ENCODE data around the gene SCAPER. TPM values are rescaled to one million over a fixed set of nuclear protein-coding genes. Genes with fewer than 3 reads are reported as not detected.
"Not testable (repeated sequence)": the region's sequence is repeated elsewhere in the genome, so short reads cannot be mapped to it uniquely, and the experiment has no call there.

Gene SCAPER
- total RNA-seq, 1 experiment from 2014 or later: 10.3 TPM

GRCh38 chr15:76298986-76299385 is 606.2 kb downstream of the SCAPER start (continued):
- TF ChIP-seq ARID4B (CRISPR knock-in tag; IDR thresholded peaks at IDR 0.05; ENCODE audit: borderline replicate concordance) (no peak), KAT7 (CRISPR knock-in tag; IDR thresholded peaks at IDR 0.05; ENCODE audit: borderline replicate concordance) (no peak), ATF6 (CRISPR knock-in tag; IDR thresholded peaks at IDR 0.05) (no peak), NFE2L1 (CRISPR knock-in tag; IDR thresholded peaks at IDR 0.05) (no peak), PRDM15 (CRISPR knock-in tag; IDR thresholded peaks at IDR 0.05) (no peak), ATF3 (CRISPR knock-in tag; conservative IDR thresholded peaks at IDR 0.05) (no peak)

- H3K4me1 Mint-ChIP-seq; H3K36me3 Mint-ChIP-seq; H3K9me3 Mint-ChIP-seq; ATAC-seq; DNase-seq (ENCODE audit: low spot score); H3K27ac Mint-ChIP-seq; H3K4me3 Mint-ChIP-seq; POLR2A ChIA-PET; H3K27me3 Mint-ChIP-seq (ENCODE audit: low read depth): not testable (repeated sequence)
- CTCF ChIA-PET: interaction anchor here (2.4 kb wide), 1 partner anchor 32 kb away, joined by 6 read pairs; no protein-coding TSS in a partner anchor
Observed at GRCh38 chr15:76297951-76298350, 607.2 kb downstream of the SCAPER start.

Small RNAs within 50 kb of the gene (microRNA-seq; reads per million reads assigned to microRNA genes)
- gene MIR3713 (ENCODE audit: borderline number of aligned reads): not detected

Other genes with a start within 250 kb of the SCAPER start
- gene RCN2, start 26.4 kb upstream of the SCAPER start, total RNA-seq (2021): 102 to 112 TPM (median 103 TPM) in 3 replicates
- gene PSTPIP1, start 89.8 kb upstream of the SCAPER start, total RNA-seq (2021): 1.3 to 1.6 TPM (median 1.5 TPM) in 3 replicates
- gene TSPAN3, start 165.8 kb upstream of the SCAPER start, total RNA-seq (2021): 84.9 to 101 TPM (median 93.4 TPM) in 3 replicates

Data from WTC11 (cell line).